HEK293 (cell line): ENCODE results near the gene ERCC2.
A peak's percentile ranks its signal among the peaks of the same experiment; 100 is the strongest.

Experiments
- CTCF ChIA-PET: fragments of 350-600 bp; formaldehyde crosslinking; extraction: SDS; loops from one replicate; lab custom pipeline; 2021; ENCODE audit warnings: antibody characterized with exemption; lab: Yijun Ruan, JAX
- POLR2A ChIA-PET: fragments of 300-600 bp; formaldehyde crosslinking; extraction: SDS; loops from one replicate; lab custom pipeline; 2020; ENCODE audit warnings: antibody characterized with exemption, inconsistent platforms; lab: Yijun Ruan, JAX
- H3K27ac ChIP-seq: fragments of 200-500 bp; sonication (Bioruptor generic); 2 replicates; pipeline ENCODE4 v1.5.1; 2014; ENCODE audit warnings: low read depth, low read length, control low read depth, inconsistent platforms; ENCODE audit errors: extremely low read depth
- H3K36me3 ChIP-seq, 2 experiments: fragments of 200-500 bp in 1 of 2; sonication (Bioruptor generic) in 1 of 2; 1 replicate in 1 of 2; 2 replicates in 1 of 2; pipeline ENCODE4 v1.5.1; 2014 to 2017; ENCODE audit warnings: inconsistent platforms in 2 of 2, low read length in 2 of 2; ENCODE audit not compliant: control insufficient read depth in 2 of 2, insufficient read depth in 1 of 2
- H3K4me1 ChIP-seq: fragments of 200-500 bp; sonication (Bioruptor generic); 2 replicates; pipeline ENCODE4 v1.5.1; 2014; ENCODE audit warnings: mild to moderate bottlenecking, low read length, inconsistent platforms; ENCODE audit not compliant: control insufficient read depth, insufficient read depth
- H3K4me3 ChIP-seq: 2 replicates; pipeline ENCODE4 v1.5.1; 2011; ENCODE audit warnings: low read depth, mild to moderate bottlenecking, control low read depth, low read length, moderate library complexity
- H3K9me3 ChIP-seq: fragments of 200-500 bp; sonication (Bioruptor generic); 2 replicates; pipeline ENCODE4 v1.5.1; 2014; ENCODE audit warnings: low read depth, low read length, inconsistent platforms; ENCODE audit not compliant: control insufficient read depth, insufficient read depth
- BCL11B ChIP-seq: fragments of 450-650 bp; formaldehyde crosslinking; IDR thresholded peaks from 2 replicates; pipeline ENCODE4 v1.5.1; 2016; ENCODE audit warnings: low read depth, missing biosample characterization, missing genetic modification characterization
- EGR2 ChIP-seq: fragments of 450-650 bp; formaldehyde crosslinking; IDR thresholded peaks from 2 replicates; pipeline ENCODE4 v1.5.1; 2016; ENCODE audit warnings: low read depth, missing biosample characterization, missing genetic modification characterization
- FEZF1 ChIP-seq: fragments of 450-650 bp; formaldehyde crosslinking; IDR thresholded peaks from 2 replicates; pipeline ENCODE4 v1.5.1; 2016; ENCODE audit warnings: missing biosample characterization, missing genetic modification characterization
- GFI1B ChIP-seq: fragments of 450-650 bp; formaldehyde crosslinking; IDR thresholded peaks from 2 replicates; pipeline ENCODE4 v1.5.1; 2016; ENCODE audit warnings: missing biosample characterization, missing genetic modification characterization
- GLIS1 ChIP-seq: fragments of 450-650 bp; formaldehyde crosslinking; IDR thresholded peaks from 2 replicates; pipeline ENCODE4 v1.5.1; 2016; ENCODE audit warnings: missing biosample characterization, missing genetic modification characterization
- GLIS2 ChIP-seq: fragments of 450-650 bp; formaldehyde crosslinking; IDR thresholded peaks from 2 replicates; pipeline ENCODE4 v1.5.1; 2016; ENCODE audit warnings: missing biosample characterization, missing genetic modification characterization
- KLF8 ChIP-seq: fragments of 450-650 bp; formaldehyde crosslinking; IDR thresholded peaks from 2 replicates; pipeline ENCODE4 v1.5.1; 2016; ENCODE audit warnings: missing biosample characterization, missing genetic modification characterization
- PRDM1 ChIP-seq: fragments of 450-650 bp; formaldehyde crosslinking; IDR thresholded peaks from 2 replicates; pipeline ENCODE4; 2016; ENCODE audit warnings: missing biosample characterization, missing genetic modification characterization
- TRIM28 ChIP-seq: IDR thresholded peaks from 2 replicates; pipeline ENCODE4 v1.6.1; 2011; ENCODE audit warnings: low read length, control low read depth, borderline replicate concordance
- YY1 ChIP-seq: fragments of 450-650 bp; formaldehyde crosslinking; IDR thresholded peaks from 2 replicates; pipeline ENCODE4 v1.5.1; 2018; ENCODE audit warnings: missing biosample characterization, missing genetic modification characterization
- ZFHX2 ChIP-seq: fragments of 450-650 bp; formaldehyde crosslinking; conservative IDR thresholded peaks from 2 replicates; pipeline ENCODE4 v1.5.1; 2016; ENCODE audit warnings: missing biosample characterization, missing genetic modification characterization
- ZIC2 ChIP-seq: fragments of 450-650 bp; formaldehyde crosslinking; IDR thresholded peaks from 2 replicates; pipeline ENCODE4 v1.5.1; 2016; ENCODE audit warnings: missing biosample characterization, missing genetic modification characterization
- ZNF2 ChIP-seq: fragments of 450-650 bp; formaldehyde crosslinking; IDR thresholded peaks from 2 replicates; pipeline ENCODE4 v1.5.1; 2016; ENCODE audit warnings: missing biosample characterization, missing genetic modification characterization
- ZNF239 ChIP-seq: fragments of 450-650 bp; formaldehyde crosslinking; IDR thresholded peaks from 2 replicates; pipeline ENCODE4 v1.5.1; 2016; ENCODE audit warnings: missing biosample characterization, missing genetic modification characterization
- ZNF248 ChIP-seq: fragments of 450-650 bp; formaldehyde crosslinking; IDR thresholded peaks from 2 replicates; pipeline ENCODE4 v1.5.1; 2017; ENCODE audit warnings: missing biosample characterization, missing genetic modification characterization
- ZNF266 ChIP-seq: fragments of 450-650 bp; formaldehyde crosslinking; IDR thresholded peaks from 2 replicates; pipeline ENCODE4 v1.5.1; 2016; ENCODE audit warnings: missing biosample characterization, missing genetic modification characterization, low read depth
- ZNF37A ChIP-seq: fragments of 450-650 bp; IDR thresholded peaks from 2 replicates; pipeline ENCODE4 v1.5.1; 2018; ENCODE audit warnings: missing biosample characterization, missing genetic modification characterization
- ZNF391 ChIP-seq: fragments of 450-650 bp; formaldehyde crosslinking; IDR thresholded peaks from 2 replicates; pipeline ENCODE4 v1.5.1; 2016; ENCODE audit warnings: low read depth, missing biosample characterization, missing genetic modification characterization, borderline replicate concordance
- ZNF473 ChIP-seq: fragments of 450-650 bp; formaldehyde crosslinking; IDR thresholded peaks from 2 replicates; pipeline ENCODE4 v1.5.1; 2017; ENCODE audit warnings: missing biosample characterization, missing genetic modification characterization
- ZNF571 ChIP-seq: fragments of 450-650 bp; formaldehyde crosslinking; IDR thresholded peaks from 2 replicates; pipeline ENCODE4 v1.5.0; 2017; ENCODE audit warnings: missing biosample characterization, missing genetic modification characterization
- ZNF664 ChIP-seq: fragments of 450-650 bp; formaldehyde crosslinking; IDR thresholded peaks from 2 replicates; pipeline ENCODE4 v1.5.1; 2016; ENCODE audit warnings: missing biosample characterization, missing genetic modification characterization
- ZNF791 ChIP-seq: fragments of 450-650 bp; formaldehyde crosslinking; IDR thresholded peaks from 2 replicates; pipeline ENCODE4 v1.5.1; 2016; ENCODE audit warnings: missing biosample characterization, missing genetic modification characterization
- ZNF843 ChIP-seq: fragments of 450-650 bp; formaldehyde crosslinking; IDR thresholded peaks from 2 replicates; pipeline ENCODE4 v1.5.1; 2016; ENCODE audit warnings: missing biosample characterization, missing genetic modification characterization
- ZSCAN16 ChIP-seq: fragments of 450-650 bp; formaldehyde crosslinking; IDR thresholded peaks from 2 replicates; pipeline ENCODE4 v1.5.1; 2016; ENCODE audit warnings: missing biosample characterization, missing genetic modification characterization
- TF ChIP-seq, protein P1 (sequence below): fragments of 450-650 bp; formaldehyde crosslinking; IDR thresholded peaks from 2 replicates; pipeline ENCODE4 v1.5.1; 2016; ENCODE audit warnings: missing biosample characterization, missing genetic modification characterization
- TF ChIP-seq, protein P2 (sequence below): fragments of 450-650 bp; formaldehyde crosslinking; IDR thresholded peaks from 2 replicates; pipeline ENCODE4 v1.5.1; 2016; ENCODE audit warnings: missing biosample characterization, missing genetic modification characterization, borderline replicate concordance
- TF ChIP-seq, protein P3 (sequence below): fragments of 450-650 bp; formaldehyde crosslinking; IDR thresholded peaks from 2 replicates; pipeline ENCODE4 v1.5.1; 2016; ENCODE audit warnings: missing biosample characterization, missing genetic modification characterization, borderline replicate concordance
- TF ChIP-seq, protein P4 (sequence below): fragments of 450-650 bp; IDR thresholded peaks from 2 replicates; pipeline ENCODE4 v1.5.1; 2018; ENCODE audit warnings: missing biosample characterization, mild to moderate bottlenecking, missing genetic modification characterization
- TF ChIP-seq, protein P5 (sequence below): fragments of 450-650 bp; formaldehyde crosslinking; IDR thresholded peaks from 2 replicates; pipeline ENCODE4 v1.5.1; 2016; ENCODE audit warnings: missing biosample characterization, missing genetic modification characterization
- TF ChIP-seq, protein P6 (sequence below): fragments of 450-650 bp; formaldehyde crosslinking; IDR thresholded peaks from 2 replicates; pipeline ENCODE4 v1.5.1; 2016; ENCODE audit warnings: missing biosample characterization, missing genetic modification characterization

The ERCC2 gene

DNA sequence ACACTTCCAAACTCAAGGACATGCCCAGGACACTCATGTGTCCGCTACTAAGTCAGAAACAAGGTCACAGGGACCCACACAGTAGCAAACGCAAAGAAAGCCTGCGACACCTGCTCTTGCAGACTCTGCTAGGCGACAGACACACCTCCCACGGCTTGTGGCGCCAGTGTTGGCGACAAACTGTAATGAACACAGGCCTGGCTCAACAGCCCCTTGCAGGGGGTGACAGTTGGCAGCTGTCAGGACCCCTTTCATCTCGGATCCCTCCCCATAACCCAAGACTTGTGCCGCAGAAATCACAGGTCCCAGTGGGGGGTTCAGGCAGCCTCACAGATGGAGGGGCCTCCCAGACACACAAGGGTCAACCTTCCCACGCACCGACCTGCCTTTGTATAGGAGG is 48.1 kb downstream of the ERCC2 start:
- Histone ChIP-seq H3K27ac (no peak overlapping the region; the same call in 1 of the 2 replicates), H3K4me3 (no peak overlapping the region), H3K4me1 (no peaks in the 10 kb centered on the region), H3K36me3 (no peaks in the 10 kb centered on the region), H3K9me3 (no peaks in the 10 kb centered on the region)
- ChIA-PET POLR2A (no interaction called here), CTCF (no interaction called here)
- TF ChIP-seq ZNF391 (tag by site-specific recombination) (no peak), GLIS1 (tag by site-specific recombination) (peak; percentile 95), ZNF37A (tag by site-specific recombination) (no peak), ZNF266 (tag by site-specific recombination) (no peak), PRDM1 (tag by site-specific recombination) (no peak), ZNF843 (tag by site-specific recombination) (no peak), YY1 (no peak), GLIS2 (0 out of 2 replicates have a peak, but pooled peaks have one; percentile 22), ZSCAN16 (no peak), ZNF791 (tag by site-specific recombination) (no peak), ZIC2 (0 out of 2 replicates have a peak, but pooled peaks have one; percentile 30), GFI1B (no peak), ZNF571 (tag by site-specific recombination) (no peak), EGR2 (peak; percentile 19; the same call in 1 of the 2 replicates), BCL11B (no peak), ZNF664 (tag by site-specific recombination) (no peak), ZFHX2 (peak; percentile 55), ZNF473 (tag by site-specific recombination) (no peak), TRIM28 (no peak), ZNF2 (tag by site-specific recombination) (no peak), ZNF239 (no peak), KLF8 (tag by site-specific recombination) (no peak), ZNF248 (no peak), FEZF1 (tag by site-specific recombination) (no peak)
- TF ChIP-seq, protein P1, sequence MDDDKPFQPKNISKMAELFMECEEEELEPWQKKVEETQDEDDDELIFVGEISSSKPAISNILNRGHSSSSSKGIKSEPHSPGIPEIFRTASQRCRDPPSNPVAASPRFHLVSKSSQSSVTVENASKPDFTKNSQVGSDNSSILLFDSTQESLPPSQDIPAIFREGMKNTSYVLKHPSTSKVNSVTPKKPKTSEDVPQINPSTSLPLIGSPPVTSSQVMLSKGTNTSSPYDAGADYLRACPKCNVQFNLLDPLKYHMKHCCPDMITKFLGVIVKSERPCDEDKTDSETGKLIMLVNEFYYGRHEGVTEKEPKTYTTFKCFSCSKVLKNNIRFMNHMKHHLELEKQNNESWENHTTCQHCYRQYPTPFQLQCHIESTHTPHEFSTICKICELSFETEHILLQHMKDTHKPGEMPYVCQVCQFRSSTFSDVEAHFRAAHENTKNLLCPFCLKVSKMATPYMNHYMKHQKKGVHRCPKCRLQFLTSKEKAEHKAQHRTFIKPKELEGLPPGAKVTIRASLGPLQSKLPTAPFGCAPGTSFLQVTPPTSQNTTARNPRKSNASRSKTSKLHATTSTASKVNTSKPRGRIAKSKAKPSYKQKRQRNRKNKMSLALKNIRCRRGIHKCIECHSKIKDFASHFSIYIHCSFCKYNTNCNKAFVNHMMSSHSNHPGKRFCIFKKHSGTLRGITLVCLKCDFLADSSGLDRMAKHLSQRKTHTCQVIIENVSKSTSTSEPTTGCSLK (tag by site-specific recombination): no peak
- TF ChIP-seq, protein P2, sequence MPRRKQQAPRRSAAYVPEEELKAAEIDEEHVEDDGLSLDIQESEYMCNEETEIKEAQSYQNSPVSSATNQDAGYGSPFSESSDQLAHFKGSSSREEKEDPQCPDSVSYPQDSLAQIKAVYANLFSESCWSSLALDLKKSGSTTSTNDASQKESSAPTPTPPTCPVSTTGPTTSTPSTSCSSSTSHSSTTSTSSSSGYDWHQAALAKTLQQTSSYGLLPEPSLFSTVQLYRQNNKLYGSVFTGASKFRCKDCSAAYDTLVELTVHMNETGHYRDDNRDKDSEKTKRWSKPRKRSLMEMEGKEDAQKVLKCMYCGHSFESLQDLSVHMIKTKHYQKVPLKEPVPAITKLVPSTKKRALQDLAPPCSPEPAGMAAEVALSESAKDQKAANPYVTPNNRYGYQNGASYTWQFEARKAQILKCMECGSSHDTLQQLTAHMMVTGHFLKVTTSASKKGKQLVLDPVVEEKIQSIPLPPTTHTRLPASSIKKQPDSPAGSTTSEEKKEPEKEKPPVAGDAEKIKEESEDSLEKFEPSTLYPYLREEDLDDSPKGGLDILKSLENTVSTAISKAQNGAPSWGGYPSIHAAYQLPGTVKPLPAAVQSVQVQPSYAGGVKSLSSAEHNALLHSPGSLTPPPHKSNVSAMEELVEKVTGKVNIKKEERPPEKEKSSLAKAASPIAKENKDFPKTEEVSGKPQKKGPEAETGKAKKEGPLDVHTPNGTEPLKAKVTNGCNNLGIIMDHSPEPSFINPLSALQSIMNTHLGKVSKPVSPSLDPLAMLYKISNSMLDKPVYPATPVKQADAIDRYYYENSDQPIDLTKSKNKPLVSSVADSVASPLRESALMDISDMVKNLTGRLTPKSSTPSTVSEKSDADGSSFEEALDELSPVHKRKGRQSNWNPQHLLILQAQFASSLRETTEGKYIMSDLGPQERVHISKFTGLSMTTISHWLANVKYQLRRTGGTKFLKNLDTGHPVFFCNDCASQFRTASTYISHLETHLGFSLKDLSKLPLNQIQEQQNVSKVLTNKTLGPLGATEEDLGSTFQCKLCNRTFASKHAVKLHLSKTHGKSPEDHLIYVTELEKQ: no peak
- TF ChIP-seq, protein P3, sequence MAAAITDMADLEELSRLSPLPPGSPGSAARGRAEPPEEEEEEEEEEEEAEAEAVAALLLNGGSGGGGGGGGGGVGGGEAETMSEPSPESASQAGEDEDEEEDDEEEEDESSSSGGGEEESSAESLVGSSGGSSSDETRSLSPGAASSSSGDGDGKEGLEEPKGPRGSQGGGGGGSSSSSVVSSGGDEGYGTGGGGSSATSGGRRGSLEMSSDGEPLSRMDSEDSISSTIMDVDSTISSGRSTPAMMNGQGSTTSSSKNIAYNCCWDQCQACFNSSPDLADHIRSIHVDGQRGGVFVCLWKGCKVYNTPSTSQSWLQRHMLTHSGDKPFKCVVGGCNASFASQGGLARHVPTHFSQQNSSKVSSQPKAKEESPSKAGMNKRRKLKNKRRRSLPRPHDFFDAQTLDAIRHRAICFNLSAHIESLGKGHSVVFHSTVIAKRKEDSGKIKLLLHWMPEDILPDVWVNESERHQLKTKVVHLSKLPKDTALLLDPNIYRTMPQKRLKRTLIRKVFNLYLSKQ (tag by site-specific recombination): no peak
- TF ChIP-seq, protein P4, sequence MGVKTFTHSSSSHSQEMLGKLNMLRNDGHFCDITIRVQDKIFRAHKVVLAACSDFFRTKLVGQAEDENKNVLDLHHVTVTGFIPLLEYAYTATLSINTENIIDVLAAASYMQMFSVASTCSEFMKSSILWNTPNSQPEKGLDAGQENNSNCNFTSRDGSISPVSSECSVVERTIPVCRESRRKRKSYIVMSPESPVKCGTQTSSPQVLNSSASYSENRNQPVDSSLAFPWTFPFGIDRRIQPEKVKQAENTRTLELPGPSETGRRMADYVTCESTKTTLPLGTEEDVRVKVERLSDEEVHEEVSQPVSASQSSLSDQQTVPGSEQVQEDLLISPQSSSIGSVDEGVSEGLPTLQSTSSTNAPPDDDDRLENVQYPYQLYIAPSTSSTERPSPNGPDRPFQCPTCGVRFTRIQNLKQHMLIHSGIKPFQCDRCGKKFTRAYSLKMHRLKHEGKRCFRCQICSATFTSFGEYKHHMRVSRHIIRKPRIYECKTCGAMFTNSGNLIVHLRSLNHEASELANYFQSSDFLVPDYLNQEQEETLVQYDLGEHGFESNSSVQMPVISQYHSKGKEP: no peak
- TF ChIP-seq, protein P5, sequence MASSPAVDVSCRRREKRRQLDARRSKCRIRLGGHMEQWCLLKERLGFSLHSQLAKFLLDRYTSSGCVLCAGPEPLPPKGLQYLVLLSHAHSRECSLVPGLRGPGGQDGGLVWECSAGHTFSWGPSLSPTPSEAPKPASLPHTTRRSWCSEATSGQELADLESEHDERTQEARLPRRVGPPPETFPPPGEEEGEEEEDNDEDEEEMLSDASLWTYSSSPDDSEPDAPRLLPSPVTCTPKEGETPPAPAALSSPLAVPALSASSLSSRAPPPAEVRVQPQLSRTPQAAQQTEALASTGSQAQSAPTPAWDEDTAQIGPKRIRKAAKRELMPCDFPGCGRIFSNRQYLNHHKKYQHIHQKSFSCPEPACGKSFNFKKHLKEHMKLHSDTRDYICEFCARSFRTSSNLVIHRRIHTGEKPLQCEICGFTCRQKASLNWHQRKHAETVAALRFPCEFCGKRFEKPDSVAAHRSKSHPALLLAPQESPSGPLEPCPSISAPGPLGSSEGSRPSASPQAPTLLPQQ (tag by site-specific recombination): no peak
- TF ChIP-seq, protein P6, sequence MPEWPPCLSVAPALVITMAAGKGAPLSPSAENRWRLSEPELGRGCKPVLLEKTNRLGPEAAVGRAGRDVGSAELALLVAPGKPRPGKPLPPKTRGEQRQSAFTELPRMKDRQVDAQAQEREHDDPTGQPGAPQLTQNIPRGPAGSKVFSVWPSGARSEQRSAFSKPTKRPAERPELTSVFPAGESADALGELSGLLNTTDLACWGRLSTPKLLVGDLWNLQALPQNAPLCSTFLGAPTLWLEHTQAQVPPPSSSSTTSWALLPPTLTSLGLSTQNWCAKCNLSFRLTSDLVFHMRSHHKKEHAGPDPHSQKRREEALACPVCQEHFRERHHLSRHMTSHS (tag by site-specific recombination): no peak
